ENCODE measurements around the gene RHOB. TPM values are rescaled to one million over a fixed set of nuclear protein-coding genes. Genes with fewer than 3 reads are reported as not detected.
"Not testable (repeated sequence)": the region's sequence is repeated elsewhere in the genome, so short reads cannot be mapped to it uniquely, and the experiment has no call there.

Gene RHOB
- total RNA-seq, 2 donors from 2014 or later, result 391 to 554 TPM

GRCh38 chr2:20456116-20456571 is 9.3 kb downstream of the RHOB start:
- TF ChIP-seq POLR2A (IDR thresholded peaks at IDR 0.05), result no peak
- TF ChIP-seq CTCF (IDR thresholded peaks at IDR 0.05), result no peak
- no peak for TF ChIP-seq POLR2AphosphoS5 (IDR thresholded peaks at IDR 0.05)
- Histone ChIP-seq H3K9me3 (no peaks in the 10 kb centered on the region), H3K27me3 (replicated peaks; ENCODE audit: insufficient read depth) (no peaks in the 10 kb centered on the region), H3K4me3 (no peak overlapping the region), H3K27ac (peak overlapping the region; percentile 62 to 66), H3K4me1 (replicated peaks) (no peaks in the 10 kb centered on the region), H3K36me3 (no peaks in the 10 kb centered on the region)
- no peak for DNase-seq (ENCODE audit: low spot score)
- intact Hi-C loops (cut with DNase I), result no loop called here

GRCh38 chr2:20456636-20457426 is 10.0 kb downstream of the RHOB start:
- Histone ChIP-seq H3K4me1 (replicated peaks) (no peaks in the 10 kb centered on the region), H3K27ac (peak overlapping the region; percentile 54 to 66), H3K9me3 (no peaks in the 10 kb centered on the region), H3K36me3 (no peaks in the 10 kb centered on the region), H3K27me3 (replicated peaks; ENCODE audit: insufficient read depth) (no peaks in the 10 kb centered on the region), H3K4me3 (no peak overlapping the region)
- no peak for DNase-seq (ENCODE audit: low spot score)
- intact Hi-C loops (cut with DNase I), result no loop called here
- TF ChIP-seq CTCF (IDR thresholded peaks at IDR 0.05) (no peak), POLR2AphosphoS5 (IDR thresholded peaks at IDR 0.05) (no peak), POLR2A (IDR thresholded peaks at IDR 0.05) (no peak)
- whole genome bisulfite sequencing, result 55% methylated on average over 3 of the region's 3 CpGs

GRCh38 chr2:20457661-20458630 is 11.1 kb downstream of the RHOB start:
- no peaks in the 10 kb centered on the region for H3K36me3 ChIP-seq
- H3K4me1 ChIP-seq (replicated peaks), result no peaks in the 10 kb centered on the region
- peak; percentile 55 for DNase-seq (ENCODE audit: low spot score)
- H3K27me3 ChIP-seq (replicated peaks; ENCODE audit: insufficient read depth), result no peaks in the 10 kb centered on the region
- 74% methylated on average over 10 of the region's 10 CpGs for WGBS
- H3K4me3 ChIP-seq, result no peak overlapping the region
- intact Hi-C loops (cut with DNase I), result no loop called here
- TF ChIP-seq POLR2A (IDR thresholded peaks at IDR 0.05) (no peak), POLR2AphosphoS5 (IDR thresholded peaks at IDR 0.05) (no peak), CTCF (IDR thresholded peaks at IDR 0.05) (no peak)
- peak overlapping the region; percentile 45 to 54 for H3K27ac ChIP-seq
- no peaks in the 10 kb centered on the region for H3K9me3 ChIP-seq

DNA sequence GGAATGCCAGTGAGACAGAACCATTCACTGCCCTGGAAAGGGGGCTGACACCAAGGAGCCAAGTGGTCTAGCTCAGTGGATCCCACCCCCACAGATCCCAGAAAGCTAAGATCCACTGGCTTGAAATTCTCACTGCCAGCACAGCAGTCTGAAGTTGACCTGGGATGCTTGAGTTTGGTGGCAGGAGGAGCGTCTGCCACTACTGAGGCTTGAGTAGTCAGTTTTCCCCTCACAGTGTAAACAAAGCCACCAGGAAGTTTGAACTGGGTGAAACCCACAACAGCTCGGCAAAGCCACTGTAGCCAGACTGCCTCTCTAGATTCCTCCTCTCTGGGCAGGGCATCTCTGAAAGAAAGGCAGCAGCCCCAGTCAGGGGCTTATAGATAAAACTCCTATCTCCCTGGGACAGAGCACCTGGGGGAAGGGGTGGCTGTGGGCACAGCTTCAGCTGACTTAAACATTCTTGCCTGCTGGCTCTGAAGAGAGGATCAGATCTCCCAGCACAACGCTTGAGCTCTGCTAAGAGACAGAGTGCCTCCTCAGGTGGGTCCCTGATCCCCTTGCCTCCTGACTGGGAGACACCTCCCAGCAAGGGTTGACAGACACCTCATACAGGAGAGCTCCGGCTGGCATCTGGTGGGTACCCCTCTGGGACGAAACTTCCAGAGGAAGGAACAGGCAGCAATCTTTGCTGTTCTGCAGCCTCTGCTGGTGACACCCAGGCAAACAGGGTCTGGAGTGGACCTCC is 12.0 kb downstream of the RHOB start:
- H3K9me3 ChIP-seq; H3K4me3 ChIP-seq; H3K27me3 ChIP-seq (replicated peaks; ENCODE audit: insufficient read depth); H3K36me3 ChIP-seq; H3K4me1 ChIP-seq (replicated peaks); intact Hi-C loops (cut with DNase I); DNase-seq (ENCODE audit: low spot score): not testable (repeated sequence)
- 68% methylated on average over 5 of the region's 5 CpGs for WGBS
- peak overlapping the region in 1 of 2 donors; percentile 54 for H3K27ac ChIP-seq

Measured in prostate gland (tissue), 2 donors.